ENCODE data around the gene ZBED2. TPM values are rescaled to one million over a fixed set of nuclear protein-coding genes. Genes with fewer than 3 reads are reported as not detected.

The ZBED2 gene
- total RNA-seq, 1 donor from 2014 or later, result not detected

DNA sequence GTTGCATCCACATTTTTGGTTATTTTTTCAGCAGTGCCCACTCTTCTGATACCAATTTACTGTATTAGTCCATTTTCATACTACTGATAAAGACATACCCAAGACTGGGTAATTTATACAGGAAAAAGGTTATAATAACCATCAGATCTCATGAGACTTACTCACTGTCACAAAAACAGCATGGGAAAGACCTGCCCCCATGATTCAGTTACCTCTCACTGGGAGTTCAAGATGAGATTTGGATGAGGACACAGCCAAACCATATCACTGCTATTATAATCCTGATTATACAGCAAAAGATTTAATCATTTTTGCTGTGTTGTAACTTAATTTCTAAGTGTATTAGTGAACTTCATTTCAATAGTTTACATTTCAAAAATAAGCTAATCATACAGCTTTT is 6.6 kb downstream of the ZBED2 start:
- Mint-ChIP-seq H3K36me3 (ENCODE audit: low read depth) (peaks cover 6% of the 10 kb centered on the region), H3K4me1 (ENCODE audit: low read depth) (peaks cover 64% of the 10 kb centered on the region), H3K27ac (ENCODE audit: unreplicated experiment) (no peak overlapping the region), H3K4me3 (ENCODE audit: unreplicated experiment) (no peak overlapping the region), H3K27me3 (ENCODE audit: low read depth) (no peaks in the 10 kb centered on the region), H3K9me3 (ENCODE audit: low read depth) (peaks cover 14% of the 10 kb centered on the region)
- DNase-seq (ENCODE audit: low spot score), result no peak
- TF ChIP-seq, protein P1, sequence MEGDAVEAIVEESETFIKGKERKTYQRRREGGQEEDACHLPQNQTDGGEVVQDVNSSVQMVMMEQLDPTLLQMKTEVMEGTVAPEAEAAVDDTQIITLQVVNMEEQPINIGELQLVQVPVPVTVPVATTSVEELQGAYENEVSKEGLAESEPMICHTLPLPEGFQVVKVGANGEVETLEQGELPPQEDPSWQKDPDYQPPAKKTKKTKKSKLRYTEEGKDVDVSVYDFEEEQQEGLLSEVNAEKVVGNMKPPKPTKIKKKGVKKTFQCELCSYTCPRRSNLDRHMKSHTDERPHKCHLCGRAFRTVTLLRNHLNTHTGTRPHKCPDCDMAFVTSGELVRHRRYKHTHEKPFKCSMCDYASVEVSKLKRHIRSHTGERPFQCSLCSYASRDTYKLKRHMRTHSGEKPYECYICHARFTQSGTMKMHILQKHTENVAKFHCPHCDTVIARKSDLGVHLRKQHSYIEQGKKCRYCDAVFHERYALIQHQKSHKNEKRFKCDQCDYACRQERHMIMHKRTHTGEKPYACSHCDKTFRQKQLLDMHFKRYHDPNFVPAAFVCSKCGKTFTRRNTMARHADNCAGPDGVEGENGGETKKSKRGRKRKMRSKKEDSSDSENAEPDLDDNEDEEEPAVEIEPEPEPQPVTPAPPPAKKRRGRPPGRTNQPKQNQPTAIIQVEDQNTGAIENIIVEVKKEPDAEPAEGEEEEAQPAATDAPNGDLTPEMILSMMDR (IDR thresholded peaks at IDR 0.05), result no peak

GRCh38 chr3:111585217-111585616 is 9.9 kb downstream of the ZBED2 start:
- TF ChIP-seq, protein P1 (IDR thresholded peaks at IDR 0.05), result no peak
- Mint-ChIP-seq H3K9me3 (ENCODE audit: low read depth) (peaks cover 14% of the 10 kb centered on the region), H3K4me1 (ENCODE audit: low read depth) (peaks cover 63% of the 10 kb centered on the region), H3K36me3 (ENCODE audit: low read depth) (peaks cover 6% of the 10 kb centered on the region), H3K4me3 (ENCODE audit: unreplicated experiment) (no peak overlapping the region), H3K27me3 (ENCODE audit: low read depth) (no peaks in the 10 kb centered on the region), H3K27ac (ENCODE audit: unreplicated experiment) (no peak overlapping the region)
- no peak for DNase-seq (ENCODE audit: low spot score)

DNA sequence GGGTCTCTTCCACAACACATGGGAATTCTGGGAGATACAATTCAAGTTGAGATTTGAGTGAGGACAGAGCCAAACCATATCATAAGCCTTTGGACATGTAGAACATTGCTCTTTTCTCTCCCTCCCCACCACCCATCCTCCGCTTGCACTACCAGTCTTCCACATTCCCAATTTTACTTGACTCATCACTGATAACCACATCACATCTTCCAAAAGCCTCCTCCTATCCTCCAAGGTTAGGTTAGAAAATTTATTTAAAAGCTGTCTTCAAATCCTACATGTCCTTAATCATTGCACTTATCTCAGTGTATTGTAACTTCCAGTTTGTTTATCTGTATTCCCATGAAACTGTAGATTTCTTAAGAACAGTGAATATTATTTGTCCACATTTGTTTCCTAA is 10.4 kb downstream of the ZBED2 start:
- DNase-seq (ENCODE audit: low spot score), result no peak
- Mint-ChIP-seq H3K4me1 (ENCODE audit: low read depth) (peaks cover 61% of the 10 kb centered on the region), H3K27ac (ENCODE audit: unreplicated experiment) (no peak overlapping the region), H3K4me3 (ENCODE audit: unreplicated experiment) (no peak overlapping the region), H3K36me3 (ENCODE audit: low read depth) (peaks cover 6% of the 10 kb centered on the region), H3K9me3 (ENCODE audit: low read depth) (peaks cover 14% of the 10 kb centered on the region), H3K27me3 (ENCODE audit: low read depth) (no peaks in the 10 kb centered on the region)
- TF ChIP-seq, protein P1 (IDR thresholded peaks at IDR 0.05), result no peak

- H3K4me3 Mint-ChIP-seq (ENCODE audit: unreplicated experiment), result no peak overlapping the region
- H3K27ac Mint-ChIP-seq (ENCODE audit: unreplicated experiment), result peak overlapping the region; percentile 78
- H3K4me1 Mint-ChIP-seq (ENCODE audit: low read depth), result peaks cover 54% of the 10 kb centered on the region
- TF ChIP-seq, protein P1 (IDR thresholded peaks at IDR 0.05), result no peak
- no peak for DNase-seq (ENCODE audit: low spot score)
- H3K9me3 Mint-ChIP-seq (ENCODE audit: low read depth), result peaks cover 7% of the 10 kb centered on the region
- H3K36me3 Mint-ChIP-seq (ENCODE audit: low read depth), result peaks cover 3% of the 10 kb centered on the region
- H3K27me3 Mint-ChIP-seq (ENCODE audit: low read depth), result no peaks in the 10 kb centered on the region
Measured at GRCh38 chr3:111582120-111582474, 13.0 kb downstream of the ZBED2 start.

- H3K4me1 Mint-ChIP-seq (ENCODE audit: low read depth), result peaks cover 54% of the 10 kb centered on the region
- peak overlapping the region; percentile 78 for H3K27ac Mint-ChIP-seq (ENCODE audit: unreplicated experiment)
Measured at GRCh38 chr3:111581403-111582119, 13.6 kb downstream of the ZBED2 start.

More at GRCh38 chr3:111581403-111582119, 13.6 kb downstream of the ZBED2 start:
- H3K4me3 Mint-ChIP-seq (ENCODE audit: unreplicated experiment), result no peak overlapping the region
- H3K36me3 Mint-ChIP-seq (ENCODE audit: low read depth), result no peaks in the 10 kb centered on the region
- H3K9me3 Mint-ChIP-seq (ENCODE audit: low read depth), result peaks cover 4% of the 10 kb centered on the region
- no peaks in the 10 kb centered on the region for H3K27me3 Mint-ChIP-seq (ENCODE audit: low read depth)
- DNase-seq (ENCODE audit: low spot score), result no peak
- TF ChIP-seq, protein P1 (IDR thresholded peaks at IDR 0.05), result no peak
